Muscle layer of colon (tissue), 2 donors: ENCODE data around the gene THAP6.
A peak's percentile ranks its signal among the peaks of the same experiment; 100 is the strongest.

Experiments used
- H3K27ac ChIP-seq: one replicate; pipeline ENCODE4 v1.7.0; 2013; ENCODE audit warnings: low read depth, mild to moderate bottlenecking, low read length, moderate library complexity
- H3K27me3 ChIP-seq, 2 donors: one replicate each; pipeline ENCODE4 v1.7.0; 2013; ENCODE audit warnings: low read length in 2 of 2, mild to moderate bottlenecking in 2 of 2; ENCODE audit not compliant: insufficient read depth in 2 of 2, control insufficient read depth in 1 of 2
- H3K36me3 ChIP-seq: one replicate; pipeline ENCODE4 v1.7.0; 2013; ENCODE audit warnings: mild to moderate bottlenecking, low read length; ENCODE audit not compliant: insufficient read depth
- H3K4me1 ChIP-seq: one replicate; pipeline ENCODE4 v1.7.0; 2013; ENCODE audit warnings: mild to moderate bottlenecking, low read length; ENCODE audit not compliant: insufficient read depth
- H3K4me3 ChIP-seq, 2 donors: one replicate each; pipeline ENCODE4 v1.7.0; 2013; ENCODE audit warnings: low read length in 2 of 2, low read depth in 1 of 2, mild to moderate bottlenecking in 1 of 2, moderate library complexity in 1 of 2
- H3K9ac ChIP-seq: one replicate; pipeline ENCODE4 v1.7.0; 2013; ENCODE audit warnings: low read length
- H3K9me3 ChIP-seq: one replicate; pipeline ENCODE4 v1.7.0; 2013; ENCODE audit warnings: mild to moderate bottlenecking, low read length
- donor health status: abdominal sarcoma.
- donor health status: Adenocarcinoma of cecum.

THAP6 gene

GRCh38 chr4:75514131-75514948 is at the start of gene THAP6, which contains the start of gene RCHY1:
THAP6 (plus strand) TSS chr4:75514473; CDS start chr4:75515453, 980 bp downstream.
RCHY1 (minus strand) TSS chr4:75514403; CDS start chr4:75514286, 117 bp downstream.
- peak within 1 kb of the TSS; percentile 78 to 95 for H3K4me3 ChIP-seq
- H3K27ac ChIP-seq, result peak within 1 kb of the TSS; percentile 91
- peak within 1 kb of the TSS; percentile 77 for H3K9ac ChIP-seq
- peaks cover 19% of the 10 kb centered on the region for H3K36me3 ChIP-seq
- H3K27me3 ChIP-seq, result no peaks in the 10 kb centered on the region
- H3K9me3 ChIP-seq, result no peaks in the 10 kb centered on the region
- peaks cover 40% of the 10 kb centered on the region for H3K4me1 ChIP-seq

DNA sequence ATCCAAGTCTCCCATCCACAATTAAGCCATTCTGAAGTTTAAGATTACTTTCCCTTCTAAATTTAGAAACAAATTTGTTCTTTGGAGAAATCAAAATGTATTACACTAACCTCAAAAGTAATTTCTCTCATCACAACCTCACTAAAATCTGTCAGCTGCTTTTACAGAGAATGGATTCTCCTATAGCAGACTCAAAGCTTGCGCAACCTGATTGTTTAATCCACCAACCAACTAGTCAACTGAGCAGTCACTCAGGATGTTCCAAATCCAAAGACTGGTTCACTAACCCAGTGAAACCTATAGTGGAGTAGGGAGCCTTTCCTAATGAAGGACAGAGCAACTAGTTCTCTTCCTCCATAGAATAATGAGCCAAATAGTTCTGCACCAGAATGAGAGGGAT is 44.4 kb upstream of the THAP6 start:
- H3K9me3 ChIP-seq, result no peaks in the 10 kb centered on the region
- H3K4me1 ChIP-seq, result peaks cover 6% of the 10 kb centered on the region
- H3K27ac ChIP-seq, result no peak overlapping the region

DNA sequence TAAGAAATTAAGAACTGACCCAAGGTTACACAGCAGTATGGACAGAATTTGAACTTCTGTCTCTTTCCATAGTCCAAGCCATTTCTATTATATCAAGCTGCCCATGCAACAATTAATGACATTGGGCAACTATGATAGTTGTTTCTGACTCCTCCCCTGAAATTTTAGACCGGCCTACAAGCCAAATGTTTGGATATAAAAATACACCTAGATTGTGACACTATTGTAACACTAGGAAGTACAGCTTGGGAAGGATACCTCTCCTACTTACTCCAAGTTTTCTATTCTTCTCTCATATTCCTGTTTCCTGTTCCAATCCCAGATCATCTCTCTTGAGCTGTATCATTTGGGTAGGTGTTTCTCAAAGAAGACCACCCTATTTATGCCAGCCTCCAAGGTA is 43.5 kb upstream of the THAP6 start:
- Histone ChIP-seq H3K4me1 (peaks cover 6% of the 10 kb centered on the region), H3K27me3 (no peaks in the 10 kb centered on the region), H3K4me3 (no peak overlapping the region), H3K9me3 (no peaks in the 10 kb centered on the region), H3K36me3 (peaks cover 4% of the 10 kb centered on the region), H3K9ac (no peak overlapping the region), H3K27ac (no peak overlapping the region)

More for the DNA sequence above, 44.4 kb upstream of the THAP6 start:
- H3K4me3 ChIP-seq, result no peak overlapping the region
- no peaks in the 10 kb centered on the region for H3K27me3 ChIP-seq
- no peak overlapping the region for H3K9ac ChIP-seq
- peaks cover 4% of the 10 kb centered on the region for H3K36me3 ChIP-seq

DNA sequence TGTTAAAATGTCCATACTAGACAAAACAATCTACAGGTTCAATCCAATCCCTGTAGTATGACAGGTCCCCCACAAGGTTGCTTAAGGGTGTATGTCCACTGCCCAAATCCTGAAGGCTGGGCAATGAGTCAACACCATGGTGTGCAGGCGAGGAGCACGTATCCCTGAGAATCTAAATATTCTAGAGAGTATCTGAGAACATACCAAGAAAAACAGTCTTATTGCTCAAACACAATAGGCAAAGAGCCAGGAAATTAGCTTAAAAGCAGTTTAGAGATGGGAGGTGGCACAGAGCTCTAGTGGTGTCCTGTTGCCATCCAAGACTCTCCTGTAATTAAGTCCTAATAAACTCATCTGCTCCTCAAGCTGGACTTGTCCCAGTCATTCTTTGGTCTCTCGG is 37.1 kb upstream of the THAP6 start:
- H3K9me3 ChIP-seq, result no peaks in the 10 kb centered on the region
- H3K4me3 ChIP-seq, result no peak overlapping the region
- no peaks in the 10 kb centered on the region for H3K27me3 ChIP-seq
- no peak overlapping the region for H3K9ac ChIP-seq
- no peak overlapping the region for H3K27ac ChIP-seq
- H3K36me3 ChIP-seq, result peaks cover 20% of the 10 kb centered on the region
- no peaks in the 10 kb centered on the region for H3K4me1 ChIP-seq

GRCh38 chr4:75484190-75484589 is 30.1 kb upstream of the THAP6 start:
- Histone ChIP-seq H3K27ac (no peak overlapping the region), H3K9ac (no peak overlapping the region), H3K4me3 (no peak overlapping the region), H3K27me3 (no peaks in the 10 kb centered on the region), H3K9me3 (no peaks in the 10 kb centered on the region), H3K4me1 (no peaks in the 10 kb centered on the region), H3K36me3 (peaks cover 39% of the 10 kb centered on the region)

- Histone ChIP-seq H3K27me3 (no peaks in the 10 kb centered on the region), H3K4me3 (no peak overlapping the region), H3K4me1 (peaks cover 3% of the 10 kb centered on the region), H3K27ac (no peak overlapping the region), H3K9ac (no peak overlapping the region), H3K9me3 (no peaks in the 10 kb centered on the region), H3K36me3 (peaks cover 29% of the 10 kb centered on the region)
Observed at GRCh38 chr4:75490155-75490554, 24.1 kb upstream of the THAP6 start.

GRCh38 chr4:75494563-75494962 is 19.7 kb upstream of the THAP6 start:
- H3K36me3 ChIP-seq, result peaks cover 39% of the 10 kb centered on the region
- H3K9ac ChIP-seq, result no peak overlapping the region
- H3K27ac ChIP-seq, result no peak overlapping the region
- H3K9me3 ChIP-seq, result no peaks in the 10 kb centered on the region
- H3K27me3 ChIP-seq, result no peaks in the 10 kb centered on the region
- H3K4me1 ChIP-seq, result peaks cover 20% of the 10 kb centered on the region
- no peak overlapping the region for H3K4me3 ChIP-seq

DNA sequence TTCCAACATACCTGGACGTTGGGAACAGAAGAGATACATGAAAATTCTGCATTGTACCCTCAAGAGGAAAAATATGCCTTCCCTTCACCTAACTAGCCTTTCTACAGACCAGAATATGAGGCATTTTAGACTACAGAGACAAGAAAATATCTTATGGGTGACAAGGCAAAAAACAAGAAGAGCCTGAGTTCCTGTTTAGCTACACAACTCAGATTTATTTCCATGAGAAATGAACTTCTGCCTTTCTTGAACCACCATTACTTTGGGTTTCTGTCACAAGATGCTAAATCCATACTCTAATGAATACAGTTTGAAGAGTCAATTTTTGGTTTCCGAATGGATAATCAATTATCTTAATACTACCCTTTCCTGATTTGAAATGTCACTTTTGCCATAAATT is 18.8 kb upstream of the THAP6 start:
- no peaks in the 10 kb centered on the region for H3K27me3 ChIP-seq
- no peaks in the 10 kb centered on the region for H3K9me3 ChIP-seq
- H3K9ac ChIP-seq, result no peak overlapping the region
- H3K4me1 ChIP-seq, result peaks cover 20% of the 10 kb centered on the region
- no peak overlapping the region for H3K27ac ChIP-seq
- no peak overlapping the region for H3K4me3 ChIP-seq
- peaks cover 33% of the 10 kb centered on the region for H3K36me3 ChIP-seq

GRCh38 chr4:75496406-75496805 is 17.9 kb upstream of the THAP6 start:
- H3K4me3 ChIP-seq, result no peak overlapping the region
- H3K27me3 ChIP-seq, result no peaks in the 10 kb centered on the region
- H3K9me3 ChIP-seq, result no peaks in the 10 kb centered on the region
- H3K27ac ChIP-seq, result no peak overlapping the region
- H3K4me1 ChIP-seq, result peaks cover 20% of the 10 kb centered on the region
- peaks cover 26% of the 10 kb centered on the region for H3K36me3 ChIP-seq
- no peak overlapping the region for H3K9ac ChIP-seq

DNA sequence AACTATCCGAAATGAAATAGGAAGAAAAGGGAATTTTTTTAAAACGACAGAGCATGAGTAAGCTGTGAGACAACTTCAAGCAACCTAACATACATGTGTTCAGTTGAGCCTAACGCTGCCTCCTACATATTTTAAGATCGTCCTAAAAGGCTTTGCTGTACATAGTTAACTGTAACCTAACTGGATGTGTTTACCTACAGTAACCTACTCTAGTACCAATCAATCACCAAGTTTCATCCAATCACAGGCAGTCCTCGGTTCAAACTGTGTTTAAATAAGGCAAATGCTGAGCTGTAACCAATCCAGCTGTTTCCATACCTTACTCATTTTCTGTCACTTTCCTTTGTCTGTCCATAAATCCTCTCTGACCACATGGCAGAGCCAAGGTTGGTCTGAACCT is 17.1 kb upstream of the THAP6 start:
- no peak overlapping the region for H3K27ac ChIP-seq
- no peaks in the 10 kb centered on the region for H3K9me3 ChIP-seq
- H3K4me1 ChIP-seq, result peaks cover 20% of the 10 kb centered on the region
- peaks cover 24% of the 10 kb centered on the region for H3K36me3 ChIP-seq
- H3K9ac ChIP-seq, result no peak overlapping the region
- H3K4me3 ChIP-seq, result no peak overlapping the region
- H3K27me3 ChIP-seq, result no peaks in the 10 kb centered on the region

DNA sequence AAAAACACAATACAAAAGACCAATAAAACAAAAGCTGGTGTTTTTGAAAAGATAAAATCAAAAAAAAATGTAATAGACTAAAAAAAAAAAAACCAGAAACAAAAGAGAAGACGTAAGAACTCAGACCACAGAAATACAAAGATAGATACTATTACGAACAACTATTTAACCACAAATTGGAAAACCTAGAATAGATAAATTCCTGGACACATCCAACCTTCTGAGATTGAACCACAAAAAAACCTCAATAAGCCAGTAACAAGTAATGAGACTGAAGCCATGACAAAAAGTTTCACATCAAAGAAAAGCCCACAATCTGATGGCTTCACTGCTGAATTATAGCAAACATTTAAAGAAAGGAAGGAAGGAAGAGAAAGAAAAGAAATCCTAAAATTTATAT is 16.2 kb upstream of the THAP6 start:
- peaks cover 20% of the 10 kb centered on the region for H3K4me1 ChIP-seq
- H3K4me3 ChIP-seq, result no peak overlapping the region
- no peak overlapping the region for H3K9ac ChIP-seq
- H3K9me3 ChIP-seq, result no peaks in the 10 kb centered on the region
- H3K27me3 ChIP-seq, result no peaks in the 10 kb centered on the region
- no peak overlapping the region for H3K27ac ChIP-seq
- H3K36me3 ChIP-seq, result peaks cover 24% of the 10 kb centered on the region

DNA sequence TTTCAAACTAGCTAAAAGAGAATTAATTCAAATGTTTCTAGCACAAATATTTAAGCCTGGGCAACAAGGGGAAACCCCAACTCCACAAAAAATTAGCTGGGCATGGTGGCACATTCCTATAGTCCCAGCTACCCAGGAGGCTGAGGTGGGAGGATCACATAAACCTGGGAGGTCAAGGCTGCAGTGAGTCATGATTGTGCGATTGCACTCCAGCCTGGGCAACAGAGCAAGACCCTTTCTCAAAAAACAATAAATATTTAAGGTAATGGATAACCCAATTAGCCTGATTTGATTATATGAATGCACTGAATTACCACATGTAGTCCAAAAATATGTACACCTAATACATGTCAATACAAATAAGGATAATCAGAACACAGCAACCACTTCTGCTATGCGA is 14.4 kb upstream of the THAP6 start:
- Histone ChIP-seq H3K27me3 (no peaks in the 10 kb centered on the region), H3K27ac (no peak overlapping the region), H3K36me3 (peaks cover 24% of the 10 kb centered on the region), H3K4me3 (no peak overlapping the region), H3K9me3 (no peaks in the 10 kb centered on the region), H3K4me1 (peaks cover 17% of the 10 kb centered on the region), H3K9ac (no peak overlapping the region)
